HG03095 (cell line): ENCODE measurements around the gene CACNA1C.

Experiments used
- ATAC-seq: cut with Tn5 transposase; IDR thresholded peaks from one replicate; pipeline ENCODE4 v1.9.1; 2021; ENCODE audit warnings: moderate library complexity; ENCODE audit not compliant: unreplicated experiment

Gene CACNA1C

DNA sequence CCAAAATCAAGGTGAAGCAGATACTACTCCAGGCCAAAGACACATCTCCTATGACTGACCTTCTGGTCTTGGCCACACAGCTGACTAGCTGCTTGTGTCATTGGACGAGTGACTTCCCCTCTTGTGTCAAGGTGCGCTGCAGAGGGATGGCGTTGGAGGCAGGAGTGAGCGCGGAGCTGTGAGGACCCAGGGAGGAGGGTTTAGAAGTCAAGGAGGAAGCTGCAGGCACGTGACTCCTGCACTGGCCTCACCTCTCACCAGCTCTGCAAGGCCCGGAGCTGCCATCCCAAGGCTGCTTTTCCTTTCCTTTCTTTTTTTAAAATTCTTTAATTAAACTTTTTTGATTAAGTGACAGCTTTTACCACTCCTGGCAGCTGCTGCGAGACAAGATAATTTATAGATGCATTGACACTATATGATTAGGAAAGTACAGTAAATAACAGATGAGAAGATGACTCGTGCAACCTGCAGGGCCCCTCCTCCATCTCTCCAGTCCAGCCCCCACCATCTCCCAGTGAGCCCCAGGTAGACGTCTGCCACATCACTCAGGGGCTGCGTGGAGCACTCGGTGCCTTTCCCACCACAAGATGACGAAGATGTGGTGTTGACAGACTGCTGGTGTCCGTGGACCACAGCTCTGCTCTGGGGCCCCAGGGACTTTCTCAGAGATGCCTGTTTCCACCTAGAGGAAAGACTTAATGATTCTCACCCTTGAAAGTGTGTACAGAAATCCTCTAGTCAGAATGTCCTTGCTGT lies 350.6 kb downstream of the CACNA1C start:
- no peak for ATAC-seq

DNA sequence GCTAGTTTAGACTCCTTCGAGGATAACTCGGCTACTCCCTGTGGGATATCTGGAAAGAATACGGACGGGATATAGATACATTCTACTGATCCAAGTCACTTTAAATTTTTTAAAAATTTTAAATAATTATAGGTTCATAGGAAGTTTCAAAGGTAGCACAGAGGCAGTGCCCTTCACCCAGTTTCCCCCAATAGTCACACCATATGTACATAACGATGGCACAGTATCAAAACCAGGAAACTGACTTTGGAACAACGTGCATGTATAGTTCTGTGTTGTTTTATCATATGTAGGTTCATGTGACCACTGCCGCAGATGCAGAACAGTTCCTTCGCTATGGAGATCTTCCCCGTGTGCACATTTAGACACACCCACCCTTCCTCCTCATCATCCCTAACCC lies 352.3 kb downstream of the CACNA1C start:
- ATAC-seq, result no peak

DNA sequence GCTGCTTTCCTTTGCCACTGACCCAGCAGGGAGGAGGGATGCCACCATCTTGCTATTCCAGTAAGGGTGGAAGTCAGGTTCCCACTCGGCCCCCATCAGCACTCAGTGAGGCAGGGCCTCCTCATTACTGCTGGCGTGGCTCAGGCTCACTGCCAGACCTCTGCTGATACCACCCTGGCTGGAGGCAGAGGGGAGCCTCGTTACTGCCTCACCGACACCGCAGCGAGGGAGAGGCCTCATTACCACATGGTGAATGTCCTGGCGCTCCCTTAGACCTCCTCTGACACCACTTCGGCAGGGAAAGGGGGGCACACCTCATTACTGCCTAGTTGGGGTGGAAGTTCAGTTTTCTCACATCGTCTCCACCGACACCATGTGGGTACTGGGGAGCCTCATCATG lies 354.1 kb downstream of the CACNA1C start:
- ATAC-seq, result no peak

DNA sequence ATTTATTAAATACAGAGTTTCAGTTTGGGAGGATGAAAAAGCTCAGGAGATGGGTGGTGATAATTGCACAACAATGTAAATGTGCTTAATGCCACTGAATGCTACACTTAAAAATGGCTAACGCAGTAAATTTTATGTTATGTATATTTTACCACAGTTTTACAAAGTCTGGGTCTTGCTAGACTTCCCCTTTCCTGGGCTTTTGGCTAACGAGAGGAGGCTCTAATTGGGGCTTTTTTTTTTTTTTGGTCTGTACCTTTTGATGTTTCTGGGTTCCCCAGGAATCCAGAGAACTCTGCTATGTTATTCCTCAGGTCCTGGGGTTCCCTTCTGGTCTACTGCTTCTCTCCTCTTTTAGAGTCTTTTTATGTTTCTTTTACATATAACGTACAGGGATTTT lies 355.5 kb downstream of the CACNA1C start:
- ATAC-seq, result no peak

DNA sequence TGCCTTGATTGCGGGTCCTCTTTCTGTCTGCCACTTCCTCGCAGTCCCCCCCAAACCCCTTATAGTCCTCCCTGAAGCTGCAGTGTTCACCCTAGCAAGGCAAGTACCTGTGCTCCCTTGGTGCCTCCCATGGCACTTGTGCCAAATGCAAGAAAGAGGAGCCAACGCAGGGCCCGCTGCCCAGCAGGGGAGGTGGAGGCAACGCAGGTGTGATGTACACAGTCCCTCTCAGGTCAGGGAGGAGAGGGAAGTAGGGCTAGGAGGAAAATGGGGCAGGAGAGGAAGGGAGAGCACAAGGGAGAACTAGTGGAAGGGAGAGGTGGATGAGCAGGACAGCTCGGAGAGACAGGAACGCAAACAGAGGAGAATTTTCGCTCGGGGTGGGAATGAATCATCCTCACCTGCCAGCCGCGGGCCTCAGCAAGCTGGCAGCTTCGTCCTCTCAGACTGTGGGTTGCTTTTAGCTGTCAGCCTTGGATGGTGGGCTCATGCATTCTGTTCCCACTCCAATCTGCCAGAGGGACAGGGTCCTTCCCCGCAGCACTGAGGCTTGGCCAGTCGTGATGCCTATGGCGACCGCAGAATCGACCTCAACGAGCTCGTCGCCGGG lies 357.0 kb downstream of the CACNA1C start:
- no peak for ATAC-seq

DNA sequence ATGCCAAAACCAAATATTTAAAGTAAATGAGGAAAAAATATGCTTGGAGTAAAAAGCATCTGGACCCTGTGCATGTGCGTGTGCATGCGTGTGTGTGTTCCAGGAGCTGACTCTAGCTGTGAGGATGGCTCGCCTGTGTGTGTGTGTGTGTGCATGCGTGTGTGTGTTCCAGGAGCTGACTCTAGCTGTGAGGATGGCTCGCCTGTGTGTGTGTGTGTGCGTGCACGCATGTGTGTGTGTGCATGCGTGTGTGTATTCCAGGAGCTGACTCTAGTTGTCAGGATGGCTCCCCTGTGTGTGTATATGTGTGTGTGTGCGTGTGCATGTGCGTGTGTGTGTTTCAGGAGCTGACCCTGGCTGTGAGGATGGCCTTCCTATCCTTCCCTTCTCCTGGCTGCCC lies 357.7 kb downstream of the CACNA1C start:
- no peak for ATAC-seq

DNA sequence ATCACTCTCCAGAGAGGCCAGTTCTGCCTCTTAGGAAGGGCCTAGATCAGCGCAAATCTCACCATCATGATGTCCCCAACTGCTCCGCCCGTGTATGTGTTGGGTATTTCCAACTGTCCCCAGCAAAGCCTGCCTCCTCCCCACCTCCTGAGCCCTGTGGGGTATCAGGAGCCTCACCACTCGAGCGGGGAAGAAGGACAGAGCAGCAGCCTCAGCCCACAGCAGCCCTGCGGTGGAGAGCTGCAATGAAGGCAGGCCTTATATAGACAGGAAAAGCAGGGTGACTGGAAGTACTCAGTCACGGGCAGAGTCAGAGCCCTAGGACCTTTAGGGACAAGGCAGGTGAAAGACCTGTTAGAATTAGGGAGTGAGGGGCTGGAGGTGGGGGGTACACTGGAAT lies 358.2 kb downstream of the CACNA1C start:
- no peak for ATAC-seq

DNA sequence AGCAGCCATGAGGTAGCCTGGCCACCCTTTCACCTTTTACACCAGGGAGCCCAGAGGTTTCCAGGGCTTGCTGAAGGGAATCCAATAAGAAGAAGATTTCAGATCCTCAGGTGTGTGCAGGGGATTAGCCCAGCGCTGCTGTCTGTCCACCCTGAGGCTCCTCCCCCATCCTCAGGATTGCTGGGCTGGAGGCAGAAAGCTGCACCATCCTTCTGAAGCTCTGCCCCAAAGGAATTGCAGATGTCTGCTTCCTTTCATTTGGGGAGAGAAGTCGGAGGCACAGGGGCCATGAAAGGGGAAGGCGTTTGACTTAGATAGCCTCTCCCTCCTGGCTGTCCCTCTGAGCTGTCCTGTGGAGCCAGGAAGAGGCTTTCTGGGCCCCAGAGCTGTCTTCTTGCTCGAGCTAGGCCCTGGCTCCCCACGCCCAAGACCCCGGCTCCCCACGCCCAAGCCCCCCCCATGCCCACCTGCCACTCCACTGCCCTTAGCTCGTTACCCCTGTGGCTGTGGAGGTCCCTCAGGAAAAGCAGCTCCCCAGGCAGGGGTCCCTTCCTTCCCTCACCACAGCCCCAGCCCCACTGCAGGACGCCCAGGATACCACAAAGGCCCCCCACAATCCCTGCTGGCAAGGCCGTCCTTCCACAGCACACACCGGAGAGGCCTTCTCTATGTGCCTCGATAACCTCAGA lies 359.0 kb downstream of the CACNA1C start:
- ATAC-seq, result no peak

DNA sequence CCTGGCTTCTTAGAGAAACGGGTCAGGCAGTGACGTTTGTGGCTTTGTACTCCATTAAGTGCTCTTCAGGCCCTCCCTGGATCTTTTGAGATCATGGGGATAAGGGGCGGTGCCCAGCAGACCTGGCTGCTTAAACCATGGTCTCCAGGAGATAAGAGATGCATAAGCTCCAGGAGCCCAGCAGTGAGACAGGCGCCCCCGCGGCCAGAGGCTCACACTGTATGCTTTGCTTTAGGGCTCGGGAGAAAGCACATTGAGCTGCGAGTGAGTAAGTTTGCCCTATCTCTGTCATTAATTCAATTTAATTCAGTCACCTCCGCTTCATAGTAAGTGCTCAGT lies 359.5 kb downstream of the CACNA1C start:
- ATAC-seq, result no peak

DNA sequence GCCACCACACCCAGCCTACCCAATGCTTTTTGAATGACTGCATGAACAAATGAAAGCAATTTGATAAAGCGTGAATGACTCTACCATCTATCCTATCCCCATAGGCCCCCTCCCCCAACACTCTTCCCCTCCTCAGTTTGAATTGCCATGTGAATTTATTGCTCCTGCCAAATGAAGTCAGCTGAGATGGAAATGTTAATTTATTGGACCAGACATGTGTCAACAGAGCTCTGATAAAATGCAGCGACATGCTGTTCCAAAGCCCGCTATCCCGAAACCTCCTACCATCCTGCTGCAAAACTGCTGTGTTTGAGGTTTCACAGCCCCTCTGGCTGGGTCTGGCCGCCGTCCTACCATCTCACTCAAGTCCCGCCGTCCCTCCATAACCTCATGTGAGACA lies 360.5 kb downstream of the CACNA1C start:
- no peak for ATAC-seq

DNA sequence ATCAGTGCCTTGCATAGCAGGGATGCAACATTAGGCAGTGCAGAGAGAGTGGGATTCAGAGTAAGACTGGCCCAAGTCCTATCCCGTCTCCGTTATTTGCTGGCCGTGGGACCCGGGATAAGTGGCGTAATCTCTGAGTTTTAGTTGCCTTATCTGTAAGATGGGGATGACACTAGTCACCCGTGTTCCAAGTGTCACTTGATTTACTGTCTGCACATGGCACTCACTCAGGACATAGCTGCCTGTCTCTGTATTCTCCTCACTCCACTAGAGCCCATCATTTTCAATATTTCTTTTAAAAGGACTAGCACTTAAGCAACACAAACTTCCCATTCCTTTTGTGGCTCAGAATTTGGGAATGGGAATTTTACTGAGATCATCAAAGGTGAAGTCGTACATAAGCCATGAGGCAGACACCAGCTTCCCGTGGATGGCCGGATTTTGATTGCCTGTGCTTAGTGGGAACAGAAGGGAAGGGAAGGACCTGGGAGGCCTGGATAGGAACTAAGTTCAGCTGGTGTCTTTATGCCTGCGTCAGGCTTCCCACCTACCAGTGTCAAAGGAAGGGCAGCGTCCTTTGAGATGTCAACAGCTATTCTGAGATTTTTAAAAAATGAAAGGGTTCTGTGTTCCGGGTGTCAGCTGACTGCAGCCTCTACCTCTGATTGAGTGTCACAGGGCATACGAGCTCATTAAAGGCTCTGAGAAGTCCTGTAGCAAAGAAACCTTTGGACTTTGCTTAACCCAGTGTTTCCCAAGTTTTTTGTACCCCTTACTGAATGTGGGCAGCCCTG lies 361.4 kb downstream of the CACNA1C start:
- ATAC-seq, result no peak

DNA sequence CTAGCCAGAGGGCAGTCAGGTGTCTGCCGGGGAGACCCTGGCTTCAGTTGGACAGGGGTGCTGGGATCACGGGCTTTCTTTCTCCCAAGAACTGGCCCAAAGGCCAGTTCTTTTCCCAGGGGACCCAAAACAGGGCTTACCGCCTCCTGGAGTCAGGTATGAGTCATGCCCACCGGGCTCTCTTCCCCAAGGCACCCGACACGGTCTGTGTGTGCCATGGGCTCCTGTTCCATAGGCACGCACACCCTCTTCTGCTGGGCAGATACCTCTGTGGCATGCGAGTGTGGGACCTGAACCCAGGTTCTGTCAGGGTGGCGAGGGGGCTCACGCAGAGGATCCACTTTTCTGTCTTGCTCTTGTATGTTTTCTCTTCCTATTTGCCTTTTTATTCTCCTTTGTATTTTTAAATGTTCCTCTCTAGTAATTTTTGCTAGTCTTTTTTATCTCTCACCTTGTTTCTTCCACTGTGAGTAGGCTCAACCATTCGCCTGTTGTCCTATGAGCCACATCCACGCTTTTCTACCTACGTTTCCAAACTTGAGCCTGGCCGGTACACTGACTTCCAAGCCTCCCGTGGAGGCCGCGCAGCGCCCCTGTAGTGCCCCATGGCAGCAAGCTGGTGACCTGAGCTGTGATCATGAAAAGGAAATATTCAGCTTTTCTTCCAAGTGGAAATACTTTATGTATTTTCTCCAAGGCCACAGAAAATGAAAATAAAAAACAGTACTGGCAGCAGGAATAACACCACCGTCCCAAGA lies 362.2 kb downstream of the CACNA1C start:
- no peak for ATAC-seq

DNA sequence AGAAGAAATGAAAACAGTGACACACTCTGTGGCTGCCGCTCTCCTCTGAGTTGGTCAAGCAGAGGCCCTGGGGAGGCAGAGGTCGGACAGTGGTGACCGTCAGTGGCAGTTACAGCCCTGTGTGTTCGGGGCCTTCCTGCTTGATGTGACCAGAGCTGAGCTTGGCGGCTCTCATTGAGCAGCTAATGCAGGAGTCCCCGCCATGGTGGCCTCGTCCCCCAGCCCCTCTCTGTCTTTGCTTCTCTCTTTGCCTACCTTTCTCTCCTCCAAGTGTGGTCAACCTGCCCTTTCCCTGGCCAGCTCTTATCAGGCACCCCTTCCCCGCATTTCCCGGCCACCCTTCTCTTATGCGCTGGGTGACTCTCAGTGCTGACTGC lies 362.8 kb downstream of the CACNA1C start:
- ATAC-seq, result no peak

DNA sequence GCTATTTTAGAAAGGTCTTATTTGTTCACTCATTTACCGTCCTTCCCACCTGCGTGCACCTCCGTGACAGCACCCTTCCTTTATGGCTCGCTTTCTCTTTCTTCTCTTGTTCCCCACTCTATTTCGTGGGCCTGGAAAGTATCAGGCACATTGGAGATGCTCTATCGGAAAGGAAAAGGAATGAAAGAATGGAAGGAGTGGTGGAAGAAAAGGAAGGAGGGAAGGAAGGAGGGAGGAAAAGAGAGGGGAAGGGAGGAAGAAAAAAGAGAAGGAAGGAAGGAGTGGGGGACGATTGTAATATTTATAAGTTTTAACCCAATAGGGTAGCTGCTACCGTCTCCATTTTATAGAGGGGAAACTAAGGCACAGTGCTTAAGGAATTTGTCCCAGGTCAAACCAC lies 363.4 kb downstream of the CACNA1C start:
- no peak for ATAC-seq

DNA sequence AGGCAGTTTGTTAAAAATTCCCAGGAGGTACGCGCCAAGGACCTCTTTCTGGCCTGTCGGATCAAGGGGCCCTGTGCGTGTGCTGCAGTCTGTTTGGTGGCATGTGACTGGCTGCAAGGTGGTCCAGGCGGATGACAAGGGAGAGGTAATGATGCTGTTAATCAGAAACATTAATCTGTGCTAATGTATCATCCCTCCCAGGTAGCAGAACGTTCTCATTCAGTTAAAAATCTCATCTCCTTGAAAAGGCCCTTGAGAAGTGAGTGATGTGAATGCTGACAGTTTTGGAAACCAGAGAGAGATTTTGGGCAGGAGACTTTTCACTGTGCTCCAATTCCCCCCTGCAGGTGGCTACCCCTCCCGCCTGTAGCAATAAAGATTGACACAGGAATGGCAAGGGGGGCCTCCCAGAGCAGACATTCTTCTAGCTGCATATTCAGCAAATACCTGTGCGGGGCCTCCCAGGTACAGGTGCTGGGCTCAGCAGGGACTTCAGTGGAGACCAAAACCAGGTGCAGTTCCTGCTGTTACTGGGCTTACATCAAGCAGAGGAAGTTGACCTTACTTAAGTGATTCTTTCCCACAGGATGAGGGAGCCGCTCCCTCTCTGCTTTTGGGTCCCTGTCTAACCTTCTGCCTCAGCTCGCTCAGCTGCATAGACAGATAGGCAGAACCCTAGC lies 364.8 kb downstream of the CACNA1C start:
- ATAC-seq, result no peak

DNA sequence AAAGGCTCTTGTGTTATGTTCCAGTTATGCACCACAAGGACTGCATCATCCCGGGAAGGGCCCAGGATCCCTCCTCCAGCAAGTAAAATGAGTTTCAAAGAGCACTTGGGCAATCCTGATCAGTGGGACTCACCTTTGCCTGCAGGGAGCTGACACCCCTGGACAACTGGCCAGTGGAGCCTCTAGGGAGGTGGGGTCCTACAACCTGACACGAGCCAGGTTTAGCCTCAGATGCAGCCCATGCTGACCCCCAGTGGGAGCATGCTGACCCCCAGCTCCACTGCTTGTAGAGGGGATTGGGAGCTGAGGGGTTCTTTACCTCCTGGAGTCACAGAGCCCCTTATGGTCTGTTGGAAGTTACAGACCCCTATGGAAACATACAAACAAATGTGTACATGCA lies 365.8 kb downstream of the CACNA1C start:
- no peak for ATAC-seq

DNA sequence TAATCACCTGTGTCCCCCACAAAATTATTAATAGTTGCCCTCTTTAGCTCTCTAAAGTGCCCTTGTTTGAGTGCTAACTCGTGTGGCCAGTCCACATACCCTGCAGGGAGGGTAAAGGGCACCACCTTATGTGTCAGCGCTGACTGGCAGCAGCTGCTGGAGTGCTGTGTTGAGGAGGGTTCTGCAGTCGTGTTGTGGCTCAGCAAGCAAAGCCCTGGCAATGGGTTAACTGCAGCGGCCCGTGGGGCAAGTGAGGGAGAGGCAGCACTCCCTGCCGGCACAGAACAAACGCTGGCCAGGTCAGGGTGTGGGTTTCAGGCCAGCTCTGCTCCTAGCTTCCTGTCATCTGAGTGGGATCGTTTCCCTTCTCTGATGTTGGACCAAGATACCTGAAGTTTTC lies 369.8 kb downstream of the CACNA1C start:
- no peak for ATAC-seq

DNA sequence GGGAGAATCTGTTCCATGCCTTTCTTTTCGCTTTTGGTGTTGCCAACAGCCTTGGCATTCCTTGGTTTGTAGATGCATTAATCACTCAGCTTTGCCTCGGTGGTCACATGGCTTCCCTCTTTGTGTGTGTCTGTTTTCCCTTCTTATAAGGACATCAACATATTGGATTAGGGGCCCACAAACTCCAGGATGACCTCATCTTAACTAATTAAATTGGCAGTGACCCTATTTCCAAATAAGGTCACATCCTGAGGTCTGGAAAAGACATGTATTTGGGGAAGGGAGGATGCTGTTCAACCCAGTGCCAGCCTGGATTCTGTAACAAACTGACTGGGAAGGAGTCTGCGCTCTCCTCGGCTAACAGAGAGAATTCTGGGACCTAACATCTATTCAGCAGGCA lies 376.2 kb downstream of the CACNA1C start:
- ATAC-seq, result no peak

DNA sequence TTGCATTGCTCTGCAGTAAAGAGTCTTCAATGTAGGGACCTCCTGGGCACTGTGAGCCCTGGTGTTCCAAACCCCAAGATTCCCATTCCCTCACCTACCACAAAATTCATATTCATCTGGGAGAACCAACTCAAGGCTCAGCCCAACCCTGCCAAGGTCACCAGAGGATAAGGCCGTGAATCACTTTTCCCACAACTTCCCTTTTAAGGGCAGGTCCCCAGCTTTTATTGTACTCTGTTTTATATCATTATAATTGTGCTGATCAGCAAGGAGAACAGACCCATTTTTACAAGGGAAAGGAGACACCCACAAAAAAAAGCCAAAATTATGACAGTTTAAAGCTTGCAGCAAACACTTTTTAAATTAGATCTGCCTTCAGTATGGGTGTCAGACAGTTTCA lies 379.0 kb downstream of the CACNA1C start:
- ATAC-seq, result no peak

DNA sequence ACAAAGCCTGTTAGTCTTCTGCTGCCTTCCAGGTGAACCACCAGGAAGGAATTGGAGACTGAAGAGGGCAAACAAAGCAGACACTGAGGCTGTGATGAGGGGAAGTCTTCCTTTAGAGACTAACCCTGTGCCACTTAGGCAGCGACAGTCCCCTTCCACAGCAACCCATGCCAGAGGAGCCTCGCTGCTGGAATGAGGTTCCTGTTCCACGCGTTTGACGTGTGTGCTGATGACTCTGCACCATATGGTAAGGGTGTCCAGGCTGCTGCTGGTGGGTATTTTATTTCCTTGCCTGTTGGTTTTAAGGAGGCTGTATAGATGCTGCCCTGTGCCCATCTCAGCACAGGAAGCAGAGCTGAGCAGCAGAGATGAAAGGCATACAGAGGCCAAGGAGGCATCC lies 380.1 kb downstream of the CACNA1C start:
- ATAC-seq, result no peak
